Activated CD8-positive, alpha-beta T cell treated with anti-CD3 and anti-CD28 coated beads, Interleukin-2, amount 10 ng/mL, durations not matched to agents 7 days and 5 days (primary cell): ENCODE results near the gene TBATA. TPM values are rescaled to one million over a fixed set of nuclear protein-coding genes. Genes with fewer than 3 reads are reported as not detected.

Experiments
- ATAC-seq: fragments of 150-1000 bp; cut with Tn5 transposase; one replicate; pipeline ENCODE4 v1.10.0; 2021; ENCODE audit warnings: moderate library complexity
- CTCF ChIA-PET: fragments of 350-600 bp; sonication (Branson Sonifier 250); formaldehyde crosslinking; loops from one replicate; lab custom pipeline; 2021; ENCODE audit warnings: antibody characterized with exemption; lab: Charles Lee
- POLR2A ChIA-PET: fragments of 350-600 bp; sonication (Branson Sonifier 250); formaldehyde crosslinking; loops from one replicate; lab custom pipeline; 2021; ENCODE audit warnings: antibody characterized with exemption; lab: Charles Lee
- DNase-seq: peaks from one replicate; pipeline ENCODE4 v3.0.0-alpha.2; 2020
- H3K27ac Mint-ChIP-seq: one replicate; pipeline ENCODE4 v1.8.0; 2021; ENCODE audit warnings: mild to moderate bottlenecking, mixed read lengths
- H3K27me3 Mint-ChIP-seq: one replicate; pipeline ENCODE4 v1.8.0; 2021; ENCODE audit warnings: low read depth, mixed read lengths
- H3K36me3 Mint-ChIP-seq: one replicate; pipeline ENCODE4 v1.8.0; 2021; ENCODE audit warnings: low read depth, mixed read lengths
- H3K4me1 Mint-ChIP-seq: one replicate; pipeline ENCODE4 v1.8.0; 2021; ENCODE audit warnings: low read depth, mixed read lengths
- H3K4me3 Mint-ChIP-seq: one replicate; pipeline ENCODE4 v1.8.0; 2021; ENCODE audit warnings: mild to moderate bottlenecking, mixed read lengths
- H3K9me3 Mint-ChIP-seq: one replicate; pipeline ENCODE4 v1.8.0; 2022; ENCODE audit warnings: mixed read lengths; ENCODE audit not compliant: insufficient read depth
- total RNA-seq, 2 experiments: library from RNA; stranded (reverse); gene quantifications; one replicate each; pipeline ENCODE4 v1.2.3, GENCODE V29; 2021

Gene TBATA
- total RNA-seq, 2 experiments from 2014 or later, result not detected

GRCh38 chr10:70784016-70784415 lies 1.2 kb downstream of the TBATA start:
- POLR2A ChIA-PET, result no interaction called here
- ATAC-seq, result no peak
- CTCF ChIA-PET, result no interaction called here
- no peaks in the 10 kb centered on the region for H3K9me3 Mint-ChIP-seq
- no peak for DNase-seq
- no peak overlapping the region for H3K4me3 Mint-ChIP-seq
- peaks cover 32% of the 10 kb centered on the region for H3K4me1 Mint-ChIP-seq
- H3K27ac Mint-ChIP-seq, result no peak overlapping the region
- H3K27me3 Mint-ChIP-seq, result peaks cover 11% of the 10 kb centered on the region
- H3K36me3 Mint-ChIP-seq, result no peaks in the 10 kb centered on the region

- ChIA-PET POLR2A (no interaction called here), CTCF (no interaction called here)
- DNase-seq, result no peak
Measured at GRCh38 chr10:70782746-70783680, 2.2 kb downstream of the TBATA start.

GRCh38 chr10:70782086-70782745 lies 3.0 kb downstream of the TBATA start:
- H3K4me3 Mint-ChIP-seq, result no peak overlapping the region
- no peak for ATAC-seq

More at GRCh38 chr10:70782746-70783680, 2.2 kb downstream of the TBATA start:
- Mint-ChIP-seq H3K4me3 (no peak overlapping the region), H3K27ac (no peak overlapping the region), H3K27me3 (peaks cover 7% of the 10 kb centered on the region), H3K36me3 (no peaks in the 10 kb centered on the region), H3K4me1 (peaks cover 32% of the 10 kb centered on the region), H3K9me3 (no peaks in the 10 kb centered on the region)
- no peak for ATAC-seq

GRCh38 chr10:70781461-70782051 lies 3.6 kb downstream of the TBATA start:
- Mint-ChIP-seq H3K4me1 (peaks cover 22% of the 10 kb centered on the region), H3K27ac (no peak overlapping the region), H3K9me3 (no peaks in the 10 kb centered on the region), H3K4me3 (no peak overlapping the region), H3K27me3 (peaks cover 7% of the 10 kb centered on the region), H3K36me3 (no peaks in the 10 kb centered on the region)
- no peak for DNase-seq
- POLR2A ChIA-PET, result no interaction called here
- ATAC-seq, result no peak
- CTCF ChIA-PET, result interaction anchor here (1.1 kb wide), 1 partner anchor 222 kb away, joined by 3 read pairs; no protein-coding TSS in a partner anchor

More at GRCh38 chr10:70782086-70782745, 3.0 kb downstream of the TBATA start:
- Mint-ChIP-seq H3K36me3 (no peaks in the 10 kb centered on the region), H3K27me3 (peaks cover 7% of the 10 kb centered on the region), H3K9me3 (no peaks in the 10 kb centered on the region), H3K27ac (no peak overlapping the region), H3K4me1 (peaks cover 29% of the 10 kb centered on the region)
- CTCF ChIA-PET, result interaction anchor here (1.1 kb wide), 1 partner anchor 223 kb away, joined by 3 read pairs; no protein-coding TSS in a partner anchor
- POLR2A ChIA-PET, result no interaction called here
- no peak for DNase-seq

GRCh38 chr10:70780772-70781171 lies 4.4 kb downstream of the TBATA start:
- ChIA-PET POLR2A (no interaction called here), CTCF (no interaction called here)
- H3K9me3 Mint-ChIP-seq, result no peaks in the 10 kb centered on the region
- DNase-seq (no peak), ATAC-seq (no peak)
- no peak overlapping the region for H3K4me3 Mint-ChIP-seq
- H3K36me3 Mint-ChIP-seq, result no peaks in the 10 kb centered on the region
- H3K27me3 Mint-ChIP-seq, result peaks cover 7% of the 10 kb centered on the region
- peaks cover 15% of the 10 kb centered on the region for H3K4me1 Mint-ChIP-seq
- no peak overlapping the region for H3K27ac Mint-ChIP-seq

- Mint-ChIP-seq H3K4me3 (no peak overlapping the region), H3K27me3 (peaks cover 7% of the 10 kb centered on the region), H3K4me1 (peaks cover 10% of the 10 kb centered on the region), H3K27ac (no peak overlapping the region), H3K9me3 (no peaks in the 10 kb centered on the region), H3K36me3 (no peaks in the 10 kb centered on the region)
- ATAC-seq, result no peak
- ChIA-PET POLR2A (no interaction called here), CTCF (no interaction called here)
- no peak for DNase-seq
Measured at GRCh38 chr10:70780370-70780760, 4.8 kb downstream of the TBATA start.

- CTCF ChIA-PET, result no interaction called here
- Mint-ChIP-seq H3K27me3 (peaks cover 7% of the 10 kb centered on the region), H3K9me3 (no peaks in the 10 kb centered on the region), H3K36me3 (no peaks in the 10 kb centered on the region), H3K4me1 (peaks cover 4% of the 10 kb centered on the region), H3K4me3 (no peak overlapping the region), H3K27ac (no peak overlapping the region)
- no peak for ATAC-seq
- DNase-seq, result no peak
- POLR2A ChIA-PET, result no interaction called here
Measured at GRCh38 chr10:70779511-70780369, 5.4 kb downstream of the TBATA start.

- no peak for ATAC-seq
- Mint-ChIP-seq H3K4me1 (no peaks in the 10 kb centered on the region), H3K9me3 (no peaks in the 10 kb centered on the region)
Measured at GRCh38 chr10:70779088-70779487, 6.1 kb downstream of the TBATA start.

GRCh38 chr10:70778267-70778924 lies 6.8 kb downstream of the TBATA start:
- ChIA-PET POLR2A (interaction anchor here (0.6 kb wide), 1 partner anchor 284 kb away, joined by 4 read pairs; no protein-coding TSS in a partner anchor), CTCF (interaction anchor here (1.0 kb wide), 2 partner anchors 20 to 38 kb away, joined by 3 read pairs; partner anchors contain the start of gene SGPL1)
- Mint-ChIP-seq H3K36me3 (no peaks in the 10 kb centered on the region), H3K4me3 (no peak overlapping the region), H3K27me3 (peaks cover 3% of the 10 kb centered on the region), H3K4me1 (no peaks in the 10 kb centered on the region), H3K9me3 (no peaks in the 10 kb centered on the region), H3K27ac (no peak overlapping the region)
- no peak for DNase-seq
- no peak for ATAC-seq

More at GRCh38 chr10:70779088-70779487, 6.1 kb downstream of the TBATA start:
- ChIA-PET POLR2A (no interaction called here), CTCF (interaction anchor here (1.0 kb wide), 1 partner anchor 20 kb away, joined by 3 read pairs; no protein-coding TSS in a partner anchor)
- Mint-ChIP-seq H3K27ac (no peak overlapping the region), H3K36me3 (no peaks in the 10 kb centered on the region), H3K4me3 (no peak overlapping the region), H3K27me3 (peaks cover 7% of the 10 kb centered on the region)
- no peak for DNase-seq

GRCh38 chr10:70777063-70777875 lies 7.9 kb downstream of the TBATA start:
- CTCF ChIA-PET, result interaction anchor here (1.0 kb wide), 1 partner anchor 39 kb away, joined by 3 read pairs; the partner anchor contains the start of gene SGPL1
- Mint-ChIP-seq H3K9me3 (no peaks in the 10 kb centered on the region), H3K4me3 (no peak overlapping the region), H3K36me3 (no peaks in the 10 kb centered on the region), H3K27me3 (no peaks in the 10 kb centered on the region), H3K27ac (no peak overlapping the region), H3K4me1 (no peaks in the 10 kb centered on the region)
- ATAC-seq (no peak), DNase-seq (no peak)
- POLR2A ChIA-PET, result no interaction called here
